Measurements from ENCODE around the gene DGCR2.

DNA sequence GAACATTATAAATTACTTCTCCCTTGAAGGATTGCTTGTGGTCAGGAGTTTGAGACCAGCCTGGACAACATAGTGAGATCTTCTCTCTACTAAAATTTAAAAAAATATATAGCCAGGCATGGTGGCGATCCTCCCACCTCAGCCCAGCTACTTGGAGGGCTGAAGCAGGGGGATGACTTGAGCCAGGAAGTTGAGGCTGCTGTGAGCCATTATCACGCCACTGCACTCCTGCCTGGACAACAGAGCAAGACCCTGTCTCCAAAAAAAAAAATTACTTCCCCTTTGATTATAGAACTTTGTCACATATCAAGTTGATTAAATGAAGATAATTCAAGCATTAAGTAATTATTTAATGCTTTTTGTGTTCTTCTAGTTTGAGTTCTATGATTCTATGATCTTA lies 121.0 kb downstream of the DGCR2 start:
- TF ChIP-seq CTCF (IDR thresholded peaks at IDR 0.05), result no peak
- no peak for TF ChIP-seq POLR2A (IDR thresholded peaks at IDR 0.05)

All from heart left ventricle (tissue), 13 donors.